GM19240 (cell line): Measurements from ENCODE around the gene FCHSD2.
"Not testable (repeated sequence)": the region's sequence is repeated elsewhere in the genome, so short reads cannot be mapped to it uniquely, and the experiment has no call there.

ENCODE experiments used
- DNase-seq: peaks from one replicate; pipeline ENCODE4 v3.0.0; 2011; ENCODE audit warnings: low spot score; ENCODE audit not compliant: insufficient read length

FCHSD2 gene

DNA sequence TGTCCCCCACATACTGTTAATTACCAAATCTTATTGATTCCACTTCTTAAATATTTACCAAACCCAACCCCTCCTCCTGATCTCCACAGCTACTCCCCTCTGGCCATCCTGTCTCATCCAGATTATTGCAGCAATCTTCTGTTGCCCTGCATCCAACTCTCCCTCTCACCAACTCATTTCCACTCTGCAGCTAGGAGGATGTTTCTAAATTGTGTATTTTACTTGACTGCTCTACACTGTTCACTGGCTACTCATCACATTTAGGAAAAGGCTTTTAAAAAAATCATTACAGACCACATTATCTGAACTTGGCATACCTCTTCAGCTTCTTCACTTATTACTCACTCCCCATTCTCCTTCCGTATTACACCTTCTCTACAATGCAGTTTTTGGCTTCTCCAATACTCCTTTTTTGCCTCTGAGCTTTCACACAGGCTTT, 210.0 kb downstream of the FCHSD2 start:
- DNase-seq, result no peak

DNA sequence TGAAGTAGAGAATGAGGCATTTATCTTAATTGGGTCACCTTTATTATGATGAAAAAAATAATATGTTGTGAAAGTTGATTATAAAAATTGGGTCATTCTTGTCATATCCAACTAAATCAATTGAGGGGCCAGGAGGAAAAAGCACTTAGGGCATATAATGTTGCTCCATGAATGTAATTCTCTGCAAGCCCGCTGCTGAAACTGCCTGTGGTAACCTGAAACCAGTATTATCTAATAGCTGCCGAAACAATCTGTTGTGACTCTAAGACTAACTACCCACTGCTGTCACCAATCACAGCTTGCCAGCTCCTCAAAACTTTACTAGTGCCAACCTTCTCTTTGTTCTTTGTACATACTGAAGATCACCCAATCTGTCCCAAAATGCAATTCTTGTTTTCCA, 212.1 kb downstream of the FCHSD2 start:
- no peak for DNase-seq

DNA sequence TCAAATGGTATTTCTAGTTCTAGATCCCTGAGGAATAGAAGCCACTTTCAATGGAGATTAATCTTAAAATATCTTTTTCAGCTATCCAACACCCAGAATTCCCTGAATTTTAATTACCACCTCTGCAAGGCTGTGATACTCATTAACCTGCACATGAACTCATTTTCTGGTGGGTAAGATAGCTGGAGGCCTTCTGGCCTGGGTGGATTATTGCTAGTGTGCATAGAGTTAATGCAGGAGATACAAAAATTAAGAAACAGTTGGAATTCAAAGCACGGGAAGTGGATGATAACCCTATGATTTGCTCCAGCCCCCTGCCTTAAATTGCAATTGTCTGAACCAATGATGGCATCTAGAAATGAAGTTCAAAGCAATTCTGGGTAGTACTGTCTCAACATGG, 212.9 kb downstream of the FCHSD2 start:
- no peak for DNase-seq

DNA sequence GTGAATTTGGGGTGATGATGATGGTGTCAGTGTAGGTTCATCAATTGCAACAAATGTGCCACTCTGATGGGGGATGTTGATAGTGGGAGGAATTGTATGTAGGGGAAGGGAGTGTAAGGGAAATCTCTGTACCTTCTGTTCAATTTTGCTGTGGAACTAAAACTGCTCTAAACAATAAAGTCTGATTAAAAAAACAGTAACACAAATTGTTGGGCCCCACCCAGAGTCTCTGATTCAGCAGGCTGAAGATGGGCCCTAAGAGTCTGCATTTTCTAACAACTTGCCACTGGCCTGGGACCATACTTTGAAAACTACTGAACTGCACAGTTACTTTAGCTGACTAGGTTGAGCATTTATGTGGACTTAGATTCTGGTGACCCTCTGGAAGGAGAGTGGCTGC, 214.7 kb downstream of the FCHSD2 start:
- no peak for DNase-seq

DNA sequence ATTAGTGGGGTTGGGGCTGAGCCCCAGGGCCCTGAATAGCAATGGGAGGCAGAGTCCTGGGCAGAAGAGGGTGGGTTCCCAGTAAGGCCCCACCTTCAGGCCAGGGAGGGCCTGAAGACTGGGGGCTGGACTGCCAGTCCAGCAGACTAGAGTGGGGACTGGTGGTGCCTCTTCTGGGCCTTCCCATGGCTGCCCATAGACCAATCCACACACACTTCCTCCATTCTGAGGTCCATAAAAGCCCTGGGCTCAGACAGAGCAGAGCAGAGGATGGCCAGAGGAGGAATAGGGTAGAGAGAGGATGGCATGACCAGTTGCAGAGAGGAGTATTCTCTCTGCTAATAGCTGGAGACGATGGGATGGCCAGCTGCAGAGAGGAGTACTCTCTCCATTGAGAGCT, 216.0 kb downstream of the FCHSD2 start:
- DNase-seq, result no peak

DNA sequence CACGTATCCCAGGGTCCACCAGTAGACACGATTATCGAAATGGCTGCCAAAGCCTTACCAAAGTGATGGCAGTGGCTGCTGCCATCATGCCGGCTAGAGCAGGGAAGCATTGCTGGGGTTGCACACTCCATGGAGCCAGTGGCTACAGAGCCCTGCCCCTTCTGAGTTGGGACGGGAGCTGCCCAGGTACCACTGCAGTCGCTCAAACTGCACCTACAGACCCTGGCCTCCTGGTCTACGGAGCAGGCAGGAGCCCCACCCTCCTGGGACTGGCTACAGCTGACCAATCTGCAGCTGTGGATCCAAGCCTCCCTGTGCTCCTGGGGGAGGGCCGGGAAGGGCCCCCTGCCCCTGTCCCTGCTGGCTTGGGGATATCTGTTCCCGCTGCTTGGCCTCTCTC, 216.5 kb downstream of the FCHSD2 start:
- no peak for DNase-seq

DNA sequence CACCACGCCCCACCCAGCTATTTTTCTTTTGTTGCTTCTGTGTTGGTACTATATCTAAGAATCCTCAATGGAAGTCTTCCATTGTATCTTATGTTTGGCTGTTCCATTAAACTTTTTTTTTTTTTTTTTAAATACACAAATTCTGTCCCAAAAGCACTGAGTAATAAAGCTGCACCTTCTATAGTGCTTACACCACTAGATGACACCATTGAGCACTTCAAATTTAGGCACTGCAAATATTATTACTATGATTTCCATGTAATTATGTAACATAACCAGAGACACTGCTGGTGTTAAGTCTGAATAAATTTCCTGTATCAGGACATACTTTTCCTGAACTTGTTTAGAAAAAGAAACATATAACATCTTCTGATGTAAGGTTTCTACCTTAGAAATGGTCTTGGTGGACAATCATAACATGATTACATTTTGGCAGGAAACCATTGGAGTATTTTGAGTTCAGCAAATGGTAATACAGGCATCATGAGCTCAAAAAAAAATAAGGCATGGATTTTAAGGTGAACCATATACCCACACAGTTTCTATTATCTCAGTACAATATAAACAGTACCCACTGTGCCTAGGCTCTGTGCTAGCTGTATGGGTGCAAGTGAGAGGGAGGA, 217.4 kb downstream of the FCHSD2 start:
- no peak for DNase-seq

DNA sequence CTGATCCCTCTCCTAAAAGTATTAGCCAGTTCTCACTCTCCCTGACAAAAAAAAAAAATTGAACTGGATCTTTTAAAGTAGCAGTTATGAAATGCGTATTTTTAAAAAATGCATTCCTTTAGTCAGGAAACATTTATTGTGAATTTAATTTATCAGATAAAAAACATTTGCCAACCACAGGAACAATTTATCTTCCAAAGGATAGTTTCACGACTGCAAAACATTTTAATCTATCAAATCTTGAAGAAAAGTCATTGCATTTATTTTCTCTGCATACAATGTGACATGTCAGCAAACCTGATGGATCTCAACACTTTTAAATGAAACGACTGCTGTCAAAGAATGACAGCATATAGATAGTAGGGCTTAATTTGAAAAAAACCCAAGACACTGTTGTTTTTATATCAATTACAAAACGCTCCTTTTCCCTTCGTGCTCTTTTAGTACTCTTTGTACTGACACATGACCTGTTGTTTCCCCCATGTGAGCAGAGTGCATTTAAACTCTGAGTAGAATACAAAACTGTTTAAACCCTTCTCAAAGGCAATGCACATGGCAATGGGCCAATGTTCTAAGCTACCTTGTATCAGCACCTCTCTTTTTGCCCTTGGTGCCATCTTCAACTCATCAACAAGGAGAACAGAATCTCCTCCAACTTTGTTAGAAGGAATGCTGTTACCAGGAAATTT, 220.9 kb downstream of the FCHSD2 start:
- DNase-seq, result no peak

DNA sequence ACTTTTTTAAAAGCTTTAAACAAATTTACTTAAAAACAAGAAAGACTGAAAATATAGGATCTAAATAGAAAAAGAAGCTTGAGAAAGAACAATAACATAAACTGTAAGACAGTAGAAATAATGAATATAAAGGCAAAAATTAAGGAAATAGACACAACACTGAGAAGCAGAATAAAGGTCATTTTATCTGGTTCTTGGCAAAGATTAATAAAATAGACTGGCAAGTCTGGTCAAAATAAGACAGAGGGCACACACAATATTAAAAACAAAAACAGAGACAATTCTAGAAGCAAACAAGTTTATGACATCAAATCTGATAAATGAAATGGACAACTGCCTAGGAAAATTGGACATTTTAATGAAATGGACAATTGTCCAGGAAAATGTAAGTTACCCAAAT, 222.1 kb downstream of the FCHSD2 start:
- no peak for DNase-seq

DNA sequence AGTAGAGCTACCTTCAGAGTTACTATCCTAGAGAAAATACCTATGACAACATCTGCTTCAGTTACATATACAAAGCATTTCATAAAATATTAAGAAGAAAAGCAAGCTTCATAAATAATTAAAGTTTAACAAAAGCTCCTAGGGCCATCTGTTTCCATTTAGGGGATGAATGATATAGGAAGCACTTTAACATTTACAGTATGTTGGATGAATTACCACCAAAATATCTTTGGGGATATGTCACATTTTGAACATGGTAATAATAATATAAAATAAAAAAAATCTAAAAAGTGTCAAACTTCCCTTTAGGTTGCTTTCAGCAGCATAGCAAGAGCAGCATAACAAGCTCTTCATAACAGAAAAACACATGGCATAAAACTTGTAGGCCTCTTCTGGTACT, 223.3 kb downstream of the FCHSD2 start:
- no peak for DNase-seq

DNA sequence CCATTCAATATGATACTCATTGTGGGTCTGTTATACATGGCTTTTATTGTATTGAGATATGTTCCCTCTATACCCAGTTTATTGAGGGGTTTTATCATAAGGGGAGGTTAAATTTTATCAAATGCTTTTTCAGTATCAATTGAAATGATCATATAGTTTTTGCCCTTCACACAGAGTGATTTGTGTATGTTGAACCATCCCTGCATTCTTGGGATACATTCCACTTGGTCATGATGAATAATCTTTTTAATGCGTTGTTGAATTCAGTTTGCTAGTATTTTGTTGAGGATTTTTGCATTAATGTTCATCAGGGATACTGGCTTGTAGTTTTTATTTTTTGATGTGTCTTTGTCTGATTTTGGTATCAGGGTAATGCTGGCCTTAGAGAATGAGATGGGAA, 229.9 kb downstream of the FCHSD2 start:
- no peak for DNase-seq

DNA sequence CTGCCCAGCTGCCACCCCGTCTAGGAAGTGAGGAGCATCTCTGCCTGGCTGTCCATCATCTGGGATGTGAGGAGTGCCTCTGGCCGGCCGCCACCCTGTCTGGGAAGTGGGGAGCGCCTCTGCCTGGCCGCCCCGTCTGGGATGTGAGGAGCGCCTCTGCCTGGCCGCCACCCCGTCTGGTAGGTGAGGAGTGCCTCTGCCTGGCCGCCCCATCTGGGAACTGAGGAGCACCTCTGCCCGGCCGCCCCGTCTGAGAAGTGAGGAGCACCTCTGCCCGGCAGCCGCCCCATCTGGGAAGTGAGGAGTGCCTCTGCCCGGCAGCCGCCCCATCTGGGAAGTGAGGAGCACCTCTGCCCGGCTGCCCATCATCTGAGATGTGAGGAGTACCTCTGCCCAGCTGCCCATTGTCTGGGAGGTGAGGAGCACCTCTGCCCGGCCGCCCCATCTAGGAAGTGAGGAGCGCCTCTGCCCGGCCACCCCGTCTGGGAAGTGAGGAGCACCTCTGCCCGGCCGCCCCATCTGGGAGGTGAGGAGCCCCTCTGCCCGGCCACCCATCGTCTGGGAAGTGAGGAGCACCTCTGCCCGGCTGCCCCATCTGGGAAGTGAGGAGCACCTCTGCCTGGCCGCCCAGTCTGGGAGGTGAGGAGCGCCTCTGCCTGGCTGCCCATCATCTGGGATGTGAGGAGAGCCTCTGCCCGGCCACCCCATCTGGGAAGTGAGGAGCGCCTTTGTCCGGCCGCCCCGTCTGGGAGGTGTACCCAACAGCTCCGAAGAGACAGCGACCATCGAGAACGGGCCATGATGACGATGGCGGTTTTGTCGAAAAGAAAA, 232.3 kb downstream of the FCHSD2 start:
- not testable (repeated sequence) for DNase-seq

DNA sequence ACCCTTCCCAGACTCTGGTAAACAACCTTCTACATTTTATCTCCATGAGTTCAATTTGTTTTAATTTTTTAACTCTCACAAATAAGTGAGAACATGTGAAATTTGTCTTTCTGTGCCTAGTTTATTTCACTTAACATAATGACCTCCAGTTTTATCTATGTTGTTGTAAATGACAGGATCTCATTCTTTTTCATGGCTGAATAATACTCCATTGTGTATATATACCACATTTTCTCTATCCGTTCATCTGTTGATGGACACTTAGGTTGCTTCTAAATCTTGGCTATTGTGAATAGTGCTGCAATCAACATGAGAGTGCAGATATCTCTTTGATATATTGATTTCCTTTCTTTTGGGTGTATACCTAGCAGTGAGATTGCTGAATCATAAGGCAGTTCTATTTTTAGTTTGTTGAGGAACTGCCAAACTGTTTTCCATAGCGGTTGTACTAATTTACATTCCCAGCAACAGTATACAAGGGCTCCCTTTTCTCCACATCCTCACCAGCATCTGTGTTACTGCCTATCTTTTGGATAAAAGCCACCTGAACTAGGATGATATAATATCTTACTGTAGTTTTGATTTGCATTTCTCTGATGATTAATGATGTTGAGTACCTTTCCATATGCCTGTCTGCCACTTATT, 234.0 kb downstream of the FCHSD2 start:
- no peak for DNase-seq

DNA sequence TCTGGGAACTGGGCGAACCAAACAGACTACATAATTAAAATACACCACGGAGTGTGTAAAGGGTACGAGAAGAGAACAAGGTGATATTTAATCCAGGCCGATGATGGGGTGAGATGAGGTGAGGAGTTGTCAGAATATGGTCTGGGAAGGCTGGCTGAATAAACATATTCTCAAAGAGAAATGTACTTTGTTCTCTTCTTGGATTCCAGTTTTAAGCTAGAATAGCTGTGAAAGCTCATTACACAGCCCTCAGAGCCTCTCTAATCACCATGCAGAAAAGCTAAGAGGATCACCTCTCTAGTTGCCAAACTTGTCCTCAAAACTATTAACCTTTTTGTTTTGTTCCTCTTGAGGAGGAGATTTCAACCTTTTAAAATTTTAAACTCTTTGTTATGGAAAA, 238.1 kb downstream of the FCHSD2 start:
- no peak for DNase-seq

DNA sequence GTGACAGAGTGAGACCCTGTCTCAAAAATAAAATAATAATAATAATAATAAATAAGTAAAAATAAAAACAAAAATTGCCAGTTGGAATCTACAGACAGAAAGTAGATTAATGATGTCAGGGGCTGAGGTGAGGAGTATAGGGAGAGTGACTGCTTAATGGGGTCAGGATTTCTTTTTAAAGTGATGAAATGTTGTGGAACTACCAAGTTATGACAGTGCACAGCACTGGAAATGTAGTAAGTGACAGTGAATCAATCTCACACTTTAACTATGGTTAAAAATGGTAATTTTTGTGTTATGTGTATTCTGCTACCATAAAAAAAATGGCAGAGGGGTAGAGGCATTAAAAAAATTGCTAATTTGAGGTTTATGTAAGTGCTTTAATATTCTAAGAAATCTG, 240.7 kb downstream of the FCHSD2 start:
- no peak for DNase-seq

DNA sequence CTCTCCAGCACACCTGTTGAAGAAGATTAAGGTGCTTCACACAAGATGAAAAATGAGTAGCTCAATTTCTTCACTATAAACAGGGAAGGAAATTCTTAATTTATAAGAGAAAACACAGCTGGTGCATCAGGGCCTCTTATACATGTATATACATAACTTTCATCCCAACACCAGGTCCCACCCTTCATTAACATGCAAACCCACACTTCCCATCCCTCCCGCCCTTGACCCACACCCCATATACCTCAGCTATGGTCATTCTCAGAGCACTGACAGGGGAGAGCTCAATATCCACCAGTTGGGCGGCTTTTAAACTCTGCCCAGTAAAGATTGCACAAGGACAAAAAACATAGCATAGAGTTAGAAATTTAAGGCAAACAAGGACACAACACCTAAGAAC, 242.1 kb downstream of the FCHSD2 start:
- no peak for DNase-seq

DNA sequence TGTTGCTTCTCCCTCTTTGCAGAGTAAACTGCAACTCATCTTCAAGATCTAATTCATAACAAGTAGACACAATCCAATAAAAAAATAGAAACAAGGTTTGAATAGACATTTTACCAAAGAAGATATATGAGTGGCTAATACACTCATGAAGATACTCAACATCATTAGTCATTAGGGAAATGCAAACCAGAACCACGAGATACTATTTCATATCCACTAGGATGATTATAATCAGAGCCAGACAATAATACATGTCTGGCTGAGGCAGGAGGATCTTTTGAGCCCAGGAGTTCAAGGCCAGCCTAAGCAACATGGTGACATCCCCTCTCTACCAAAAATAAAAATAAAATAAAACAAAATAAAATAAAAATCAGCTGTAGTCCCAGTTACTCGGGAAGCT, 242.9 kb downstream of the FCHSD2 start:
- DNase-seq, result no peak

DNA sequence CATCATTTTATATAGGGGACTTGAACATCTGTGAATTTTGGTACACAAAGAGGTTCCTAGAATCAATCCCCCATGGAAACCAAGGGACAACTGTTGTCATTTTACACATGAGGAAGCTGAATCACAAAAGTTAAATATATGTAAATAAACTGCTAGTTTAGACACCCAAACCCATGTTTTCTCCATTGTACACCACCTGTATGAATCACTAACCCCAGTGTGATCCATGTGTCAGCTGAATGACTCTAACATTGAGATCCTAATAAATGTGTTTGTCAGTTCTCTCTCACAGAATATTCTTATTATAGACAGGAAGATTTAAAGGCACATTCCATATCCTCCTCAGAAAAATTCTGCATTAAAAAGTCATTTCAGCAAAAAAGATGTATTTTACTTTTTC, 244.6 kb downstream of the FCHSD2 start:
- no peak for DNase-seq

DNA sequence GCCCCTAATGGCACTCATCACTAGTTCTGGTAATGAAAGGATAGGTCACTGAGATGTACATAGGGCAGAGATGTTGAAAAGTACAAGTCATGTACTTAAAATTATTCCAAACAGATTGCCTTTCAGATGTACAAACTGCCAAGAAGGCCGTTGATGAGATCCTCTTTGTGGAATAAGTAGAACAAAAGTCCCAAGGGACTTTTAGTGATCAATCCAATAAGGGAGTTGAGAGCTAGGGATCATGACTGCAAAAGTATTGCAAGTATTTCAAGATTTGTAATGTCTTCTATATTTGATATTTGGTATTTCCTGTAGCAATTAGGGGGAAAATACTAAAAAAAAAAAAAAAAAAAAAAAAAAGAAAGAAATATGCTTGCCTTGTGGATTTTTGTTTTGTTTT, 245.7 kb downstream of the FCHSD2 start:
- DNase-seq, result no peak

DNA sequence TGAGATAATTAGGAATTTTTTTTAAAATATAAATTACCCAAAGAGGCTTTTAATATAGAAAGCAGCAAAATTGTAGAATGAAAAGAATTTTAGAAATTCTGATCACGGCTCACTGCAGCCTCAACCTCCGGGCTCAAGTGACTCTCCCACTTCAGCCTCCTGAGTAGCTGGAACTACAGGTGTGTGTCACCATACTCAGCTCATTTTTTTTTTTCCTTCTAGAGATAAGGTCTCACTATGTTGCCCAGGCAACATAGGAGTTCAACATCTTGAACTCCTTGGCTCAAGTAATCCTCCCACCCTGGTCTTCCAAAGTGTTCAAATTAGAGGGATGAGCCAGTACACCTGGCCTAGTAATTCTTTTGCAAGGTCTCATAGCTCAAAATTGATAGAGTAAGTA, 251.2 kb downstream of the FCHSD2 start:
- no peak for DNase-seq

DNA sequence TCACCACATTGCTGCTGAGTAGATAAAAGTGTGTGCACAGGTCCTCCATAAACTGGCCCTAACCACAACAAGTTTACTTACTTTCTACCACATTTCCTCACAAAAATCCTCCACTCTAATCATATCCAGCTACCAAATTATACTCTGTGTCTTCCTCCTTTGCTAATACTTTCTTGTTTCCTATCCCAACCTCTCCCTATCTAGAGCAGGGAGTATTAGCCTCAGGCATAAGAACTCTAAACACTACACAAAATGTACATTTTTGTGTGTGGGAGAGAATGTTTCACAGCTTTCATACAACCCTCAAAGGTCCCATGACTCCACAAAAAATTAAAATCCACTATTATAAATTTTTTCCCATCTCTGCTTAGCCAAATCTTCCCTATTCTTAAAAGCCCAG, 255.5 kb downstream of the FCHSD2 start:
- DNase-seq, result no peak
